ENCODE data around the gene TACSTD2.
"Not testable (repeated sequence)": the region's sequence is repeated elsewhere in the genome, so short reads cannot be mapped to it uniquely, and the experiment has no call there.

TACSTD2 gene, protein sequence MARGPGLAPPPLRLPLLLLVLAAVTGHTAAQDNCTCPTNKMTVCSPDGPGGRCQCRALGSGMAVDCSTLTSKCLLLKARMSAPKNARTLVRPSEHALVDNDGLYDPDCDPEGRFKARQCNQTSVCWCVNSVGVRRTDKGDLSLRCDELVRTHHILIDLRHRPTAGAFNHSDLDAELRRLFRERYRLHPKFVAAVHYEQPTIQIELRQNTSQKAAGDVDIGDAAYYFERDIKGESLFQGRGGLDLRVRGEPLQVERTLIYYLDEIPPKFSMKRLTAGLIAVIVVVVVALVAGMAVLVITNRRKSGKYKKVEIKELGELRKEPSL

DNA sequence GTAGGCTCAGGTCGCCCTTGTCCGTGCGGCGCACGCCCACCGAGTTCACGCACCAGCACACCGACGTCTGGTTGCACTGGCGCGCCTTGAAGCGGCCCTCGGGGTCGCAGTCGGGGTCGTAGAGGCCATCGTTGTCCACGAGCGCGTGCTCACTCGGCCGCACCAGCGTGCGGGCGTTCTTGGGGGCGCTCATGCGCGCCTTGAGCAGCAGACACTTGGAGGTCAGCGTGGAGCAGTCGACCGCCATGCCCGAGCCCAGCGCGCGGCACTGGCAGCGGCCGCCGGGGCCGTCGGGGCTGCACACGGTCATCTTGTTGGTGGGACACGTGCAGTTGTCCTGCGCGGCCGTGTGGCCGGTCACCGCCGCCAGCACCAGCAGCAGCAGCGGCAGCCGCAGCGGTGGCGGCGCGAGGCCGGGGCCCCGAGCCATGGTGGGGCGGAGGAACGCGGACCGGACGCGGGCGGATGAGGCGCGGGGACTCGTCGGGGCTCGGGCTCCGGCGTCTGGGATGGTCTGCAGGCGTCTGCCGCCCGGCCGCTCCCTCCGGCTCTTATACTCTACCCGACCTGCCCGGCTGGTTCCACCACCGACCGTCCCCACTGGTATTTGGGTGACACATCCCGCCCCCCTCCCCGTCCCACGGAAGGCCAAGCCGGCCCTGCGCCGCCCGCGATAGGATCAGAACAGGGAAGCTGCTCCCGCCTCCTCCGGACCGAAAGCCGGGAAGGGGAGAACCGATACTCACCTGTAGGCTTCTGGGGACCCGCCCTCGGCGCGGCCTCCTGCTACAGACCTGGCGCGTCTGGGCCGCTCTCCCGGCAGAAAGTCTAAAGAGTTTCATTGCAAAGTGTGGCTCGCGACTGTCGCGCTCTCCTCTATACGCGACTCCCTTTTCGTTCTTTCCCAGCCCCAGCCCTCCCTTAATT lies at the start of gene TACSTD2:
Gene TACSTD2, minus strand, starts transcription at position 526 of the 927 bp plus-strand sequence. Its CDS starts 96 bp downstream, at position 430.
- DNase-seq, result no peak

DNA sequence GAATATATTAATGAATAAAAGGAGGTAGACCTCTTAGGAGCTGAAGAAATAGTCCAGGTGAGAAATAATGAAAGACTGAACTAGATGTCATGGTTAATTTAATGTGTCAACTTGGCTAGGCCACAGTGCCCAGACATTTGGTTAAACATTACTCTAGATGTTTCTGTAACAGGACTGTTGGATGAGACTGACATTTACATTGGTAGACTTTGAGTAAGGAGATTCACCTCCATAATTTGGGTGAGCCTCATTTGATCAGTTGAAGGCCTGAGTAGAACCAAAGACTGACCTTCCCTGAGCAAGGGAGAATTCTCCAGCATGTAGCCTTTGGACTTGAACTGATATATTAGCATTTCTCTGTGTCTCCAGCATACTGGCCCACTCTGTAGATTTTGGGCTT lies 49.2 kb upstream of the TACSTD2 start:
- DNase-seq, result no peak

DNA sequence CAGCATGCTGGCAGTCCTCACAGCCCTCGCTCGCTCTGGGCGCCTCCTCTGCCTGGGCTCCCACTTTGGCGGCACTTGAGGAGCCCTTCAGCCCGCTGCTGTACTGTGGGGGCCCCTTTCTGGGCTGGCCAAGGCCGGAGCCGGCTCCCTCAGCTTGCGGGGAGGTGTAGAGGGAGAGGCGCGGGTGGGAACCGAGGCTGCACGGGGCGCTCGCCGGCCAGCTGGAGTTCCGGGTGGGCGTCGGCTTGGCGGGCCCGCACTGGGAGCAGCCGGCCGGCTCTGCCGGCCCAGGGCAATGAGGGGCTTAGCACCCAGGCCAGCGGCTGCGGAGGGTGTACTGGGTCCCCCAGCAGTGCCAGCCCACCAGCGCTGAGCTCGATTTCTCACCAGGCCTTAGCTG lies 46.2 kb upstream of the TACSTD2 start:
- not testable (repeated sequence) for DNase-seq

DNA sequence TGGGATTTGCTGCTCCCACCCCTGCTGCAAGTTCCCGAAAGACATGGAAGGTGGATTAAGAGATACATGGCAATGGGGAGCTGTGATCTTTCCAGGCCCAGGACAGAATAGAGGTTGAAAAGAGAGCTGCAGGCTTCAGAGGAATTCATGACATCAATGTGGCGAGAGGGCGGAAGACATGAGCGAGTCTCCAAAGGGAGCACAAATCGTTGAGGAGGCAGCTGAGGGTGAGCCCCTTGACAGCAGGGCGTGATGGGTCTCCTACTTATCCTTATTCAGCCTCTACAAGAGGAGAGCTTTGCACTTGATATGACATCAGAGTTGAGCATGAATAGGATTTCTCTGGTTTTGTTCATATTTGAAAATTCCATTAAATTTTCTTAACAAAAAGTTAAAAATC lies 45.5 kb upstream of the TACSTD2 start:
- DNase-seq, result no peak

DNA sequence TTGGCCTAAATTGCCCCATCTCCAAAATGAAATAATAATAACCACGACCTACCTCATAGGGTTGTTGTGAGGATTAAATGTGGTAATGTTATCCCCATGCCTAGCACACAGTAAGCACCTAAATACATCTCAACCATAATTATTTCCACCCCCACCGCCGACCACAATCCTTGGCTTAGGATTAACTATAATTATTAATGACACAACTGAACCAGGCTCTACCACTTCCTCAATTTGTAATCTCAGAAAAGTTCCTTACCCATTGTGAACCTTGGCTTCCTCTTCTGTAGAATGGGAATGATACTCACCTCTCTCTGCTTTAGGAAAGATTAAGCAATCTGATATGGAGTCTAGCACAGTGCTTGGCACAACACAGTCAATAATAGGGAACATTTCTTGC lies 44.3 kb upstream of the TACSTD2 start:
- no peak for DNase-seq

DNA sequence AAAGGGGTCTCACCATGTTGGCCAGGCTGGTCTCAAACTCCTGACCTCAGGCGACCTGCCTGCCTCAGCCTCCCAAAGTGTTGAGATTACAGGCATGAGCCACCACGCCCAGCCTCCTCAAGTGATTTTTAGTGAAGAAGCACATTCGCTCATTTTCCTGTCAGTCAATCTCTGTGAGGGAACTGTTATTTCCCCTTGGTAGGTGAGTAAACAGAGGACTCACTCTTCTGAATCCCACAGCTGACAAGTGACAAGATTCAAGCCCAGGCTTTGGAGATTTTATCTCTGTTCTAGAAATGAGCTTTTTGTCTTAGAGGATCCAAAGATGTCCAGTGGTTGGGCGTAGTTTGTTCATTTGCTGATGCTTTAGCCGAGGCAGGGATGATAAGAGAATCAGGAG lies 43.9 kb upstream of the TACSTD2 start:
- DNase-seq, result no peak

DNA sequence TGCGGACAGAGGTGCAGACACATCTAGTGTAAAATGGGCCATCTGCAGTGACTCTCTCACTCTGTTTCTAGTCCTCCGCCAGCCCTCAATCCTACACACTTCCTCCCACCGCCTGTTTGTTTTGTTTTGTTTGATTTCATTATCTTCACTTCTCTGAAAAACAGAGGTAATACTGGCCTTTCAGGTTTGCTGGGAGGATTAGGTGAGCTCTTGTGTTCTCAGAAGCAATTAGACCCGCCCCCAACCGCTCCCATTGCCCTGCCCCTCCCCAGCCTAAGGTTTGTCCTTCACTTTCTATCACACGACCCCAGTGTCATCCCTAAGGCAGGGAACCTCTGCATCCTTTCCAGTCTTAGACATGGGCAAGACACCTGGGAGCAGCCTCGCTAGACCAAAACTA lies 43.2 kb upstream of the TACSTD2 start:
- no peak for DNase-seq

DNA sequence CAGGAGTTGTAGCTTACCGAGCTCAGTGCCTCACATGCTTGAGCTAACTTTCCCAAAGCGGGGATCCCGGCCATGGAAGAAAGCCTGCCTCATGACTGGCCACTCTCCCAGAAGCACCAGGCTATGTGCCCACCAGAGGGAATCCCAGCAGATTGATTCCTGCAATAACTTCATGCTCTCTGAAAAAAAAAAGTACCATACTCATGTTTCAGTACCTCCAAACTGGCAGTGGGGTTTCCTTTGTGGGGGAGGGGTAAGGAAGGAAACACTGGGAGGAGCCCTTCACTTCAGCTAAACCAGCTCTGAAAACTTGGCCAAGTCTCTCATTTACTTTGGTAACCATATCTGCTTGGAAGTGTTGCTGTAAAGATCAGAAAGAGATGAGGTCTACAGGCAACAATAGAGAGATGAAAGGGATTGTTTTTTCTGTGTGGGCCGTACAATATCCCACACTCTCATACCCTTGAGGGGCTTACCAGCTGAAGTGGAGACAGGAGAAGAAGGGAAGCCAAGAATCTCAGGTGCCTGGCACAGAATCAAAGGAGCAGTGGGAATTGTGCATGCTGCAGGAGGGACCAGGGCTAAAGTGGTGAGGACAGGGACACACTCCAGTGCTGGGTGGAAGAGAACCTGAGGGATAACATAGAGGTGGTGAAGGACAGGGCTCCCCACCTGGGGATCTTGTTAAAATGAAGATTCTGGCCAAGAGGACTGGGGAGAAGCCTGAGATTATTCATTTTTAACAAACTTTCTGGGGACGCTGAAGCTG lies 42.4 kb upstream of the TACSTD2 start:
- no peak for DNase-seq

DNA sequence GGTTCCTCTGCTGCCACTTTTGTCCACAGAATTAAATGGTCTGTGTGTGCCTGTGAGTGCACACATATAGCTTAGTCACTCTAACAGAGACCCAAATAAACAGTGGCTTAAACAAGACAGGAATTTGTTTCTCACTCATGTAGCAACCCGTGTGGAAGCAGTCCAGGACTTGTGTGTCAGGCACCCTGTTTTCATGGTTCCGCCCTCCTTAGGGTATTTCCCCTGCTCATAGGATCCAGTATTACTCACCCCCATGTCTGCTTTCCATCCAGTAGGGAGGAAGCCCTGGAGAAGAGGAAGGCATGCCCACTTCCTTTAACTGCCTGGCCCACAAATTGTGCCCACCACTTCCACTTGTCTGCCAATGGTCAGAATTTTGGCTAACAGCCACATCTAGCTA lies 41.3 kb upstream of the TACSTD2 start:
- peak; percentile 82 for DNase-seq

DNA sequence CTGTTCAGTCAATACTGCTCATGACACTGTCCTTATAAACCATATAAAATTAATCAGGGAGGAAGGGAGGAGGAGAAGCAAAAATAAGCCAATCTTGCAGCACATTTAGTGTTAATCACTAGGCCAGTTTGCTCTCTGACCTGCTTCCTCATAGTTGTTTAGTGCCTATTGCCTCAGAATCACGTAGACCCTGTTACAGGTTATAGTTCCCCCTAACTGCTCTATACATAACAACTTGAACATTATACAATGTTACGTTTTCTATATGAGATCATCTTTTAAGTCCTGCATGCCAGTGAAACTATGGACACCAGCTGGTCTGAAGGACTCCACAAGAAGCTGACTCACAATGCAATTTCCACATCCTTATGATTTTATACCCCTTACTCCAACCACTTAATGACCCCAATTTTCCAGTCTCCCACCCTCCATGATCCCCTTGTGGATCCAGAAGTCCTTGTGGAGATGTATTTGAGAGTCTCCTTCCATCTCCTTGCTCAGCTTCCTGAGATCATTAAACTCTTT lies 34.9 kb upstream of the TACSTD2 start:
- DNase-seq, result no peak

DNA sequence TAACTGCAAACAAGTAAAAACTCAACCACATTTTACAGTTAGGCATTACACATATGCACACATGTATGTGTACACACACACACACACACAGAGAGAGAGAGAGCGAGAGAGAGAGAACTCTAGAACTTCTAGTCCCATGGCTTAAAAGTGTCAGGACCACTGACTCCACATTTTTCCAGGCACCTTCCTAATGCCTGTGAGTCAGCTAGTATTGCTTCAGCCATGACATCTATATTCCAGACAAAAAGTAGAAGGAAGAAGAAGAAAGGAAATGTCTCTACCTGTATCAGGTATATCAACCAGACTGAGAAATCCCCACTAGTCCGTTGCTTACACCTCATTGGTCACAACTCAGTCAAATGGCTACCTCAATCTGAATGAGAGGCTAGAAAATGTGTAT lies 31.9 kb upstream of the TACSTD2 start:
- no peak for DNase-seq

DNA sequence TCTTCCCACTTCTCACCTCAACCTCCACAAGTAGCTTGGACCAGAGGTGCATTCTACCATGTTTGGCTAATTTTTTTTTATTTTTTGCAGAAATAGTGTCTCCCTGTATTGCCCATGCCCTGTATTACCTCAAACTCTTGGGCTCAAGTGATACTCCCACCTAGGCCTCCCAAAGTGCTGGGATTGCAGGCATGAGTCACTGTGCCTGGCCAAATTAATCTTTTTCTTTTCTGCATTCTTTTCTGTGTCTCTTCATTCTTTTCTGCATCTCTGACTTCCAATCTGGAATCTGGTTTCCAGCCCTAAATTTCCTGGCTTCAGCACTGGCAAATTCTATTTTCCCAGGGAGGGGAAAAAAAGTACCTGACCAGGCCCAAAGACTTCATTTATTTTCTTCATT lies 31.2 kb upstream of the TACSTD2 start:
- peak; percentile 41 for DNase-seq

DNA sequence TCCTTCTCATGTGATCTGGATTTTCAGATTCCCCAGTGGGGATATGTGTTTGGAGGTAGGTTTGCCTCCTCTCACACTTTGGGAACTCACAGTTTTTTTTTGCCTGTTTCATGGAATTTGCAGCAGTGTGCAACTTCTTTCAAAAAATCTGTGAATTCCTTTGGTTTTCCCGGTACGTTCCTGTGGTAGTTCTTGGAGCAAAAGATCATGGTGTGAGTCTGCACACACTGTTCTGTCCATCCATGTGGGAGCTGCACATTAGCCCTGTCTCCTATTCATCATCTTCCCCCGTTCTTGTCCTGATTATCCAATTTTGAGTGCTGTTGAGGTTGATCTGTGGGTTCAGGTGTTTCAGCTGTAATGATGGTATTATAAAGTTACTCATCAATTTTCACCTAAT lies 30.3 kb upstream of the TACSTD2 start:
- DNase-seq, result no peak

DNA sequence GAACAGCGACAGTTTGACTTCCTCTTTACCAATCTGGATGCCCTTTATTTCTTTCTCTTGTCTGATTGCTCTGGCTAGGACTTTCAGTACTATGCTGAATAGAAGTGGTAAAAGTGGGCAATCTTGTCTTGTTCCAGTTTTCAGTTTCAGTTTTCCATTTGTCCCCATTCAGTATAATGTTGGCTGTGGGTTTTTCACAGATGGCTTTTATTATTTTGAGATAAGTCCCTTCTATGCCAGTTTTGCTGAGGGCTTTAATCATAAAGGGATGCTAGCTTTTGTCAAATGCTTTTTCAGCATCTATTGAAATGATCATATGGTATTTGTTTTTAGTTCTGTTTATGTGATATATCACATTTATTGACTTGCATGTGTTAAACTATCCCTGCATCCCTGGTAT lies 24.9 kb upstream of the TACSTD2 start:
- not testable (repeated sequence) for DNase-seq

DNA sequence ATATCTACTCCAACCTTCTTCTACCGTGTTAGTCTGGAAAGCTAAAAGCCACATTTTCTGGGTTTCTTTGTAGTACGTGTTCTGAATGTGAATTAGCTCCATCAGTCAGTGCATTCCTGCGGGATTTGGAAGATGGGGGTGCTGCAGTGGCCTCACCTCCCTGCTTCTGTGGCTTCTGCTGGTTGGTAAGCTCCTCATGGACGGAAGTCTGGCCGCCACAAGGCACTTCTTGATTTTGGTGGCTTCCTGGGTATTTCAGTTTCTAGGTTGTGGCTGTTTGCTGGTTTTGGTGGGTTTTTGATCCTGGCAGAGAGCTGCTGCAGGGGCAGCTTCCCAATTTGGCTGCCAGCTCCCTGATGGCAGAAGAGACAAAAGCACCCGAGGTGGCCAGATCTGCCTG lies 20.9 kb upstream of the TACSTD2 start:
- DNase-seq, result no peak

DNA sequence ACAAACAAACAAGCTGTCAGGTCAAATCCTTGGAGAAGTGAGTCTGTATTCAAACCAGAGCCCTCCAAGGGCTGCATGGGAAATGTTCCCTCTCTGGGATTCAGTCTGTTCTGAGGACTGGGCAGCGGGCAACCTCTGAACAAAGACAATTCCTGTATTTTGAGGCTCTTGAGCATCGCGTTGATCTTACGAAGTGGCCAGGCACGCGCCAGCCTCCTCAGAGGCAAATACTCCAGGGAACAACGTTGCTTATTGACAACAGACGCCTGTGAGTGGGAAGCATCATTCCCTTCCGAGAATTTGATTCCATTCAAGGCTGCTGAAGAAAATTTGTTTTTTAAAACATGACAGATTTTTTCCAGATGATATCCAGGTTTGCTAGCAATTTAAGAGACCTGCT lies 20.0 kb upstream of the TACSTD2 start:
- no peak for DNase-seq

DNA sequence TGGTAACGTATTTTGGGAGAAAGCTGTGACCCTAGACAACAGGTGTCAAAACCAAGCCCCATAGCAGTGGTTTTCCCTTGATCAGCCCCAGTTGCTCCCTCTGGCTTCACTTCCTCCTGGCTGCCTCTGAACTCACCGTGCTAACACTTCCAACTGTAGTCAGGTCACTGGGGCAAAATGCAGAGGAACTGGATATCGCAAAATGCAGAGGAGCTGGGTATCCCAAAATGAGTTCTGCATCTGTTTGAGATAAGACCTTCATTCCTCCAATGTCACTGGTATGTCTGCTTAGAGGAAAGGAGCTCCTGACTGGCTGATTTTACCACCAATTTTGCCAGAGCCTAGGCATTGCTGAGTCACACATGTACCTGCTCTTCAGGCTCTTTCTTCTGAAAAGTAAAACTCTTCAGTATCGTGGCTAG lies 19.6 kb upstream of the TACSTD2 start:
- DNase-seq, result no peak

DNA sequence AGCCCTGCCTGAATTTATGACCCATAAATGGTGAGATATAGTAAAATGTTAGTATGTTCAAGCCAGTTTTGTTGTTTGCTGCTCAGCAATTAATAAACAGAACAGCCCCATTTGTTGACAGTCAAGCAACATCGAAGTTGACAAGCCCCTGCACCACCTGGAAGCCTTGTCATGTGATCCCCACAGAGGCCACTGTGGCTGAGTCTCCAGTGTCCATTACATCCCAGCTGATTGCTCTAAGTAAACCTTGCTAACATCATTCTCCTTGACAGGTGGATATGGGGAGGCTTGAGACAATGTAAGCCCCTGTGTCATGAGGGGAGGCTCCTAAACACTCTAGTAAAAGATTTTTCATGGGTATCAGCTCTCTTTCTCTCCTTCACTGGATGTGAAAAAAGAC lies 17.5 kb upstream of the TACSTD2 start:
- DNase-seq, result no peak

DNA sequence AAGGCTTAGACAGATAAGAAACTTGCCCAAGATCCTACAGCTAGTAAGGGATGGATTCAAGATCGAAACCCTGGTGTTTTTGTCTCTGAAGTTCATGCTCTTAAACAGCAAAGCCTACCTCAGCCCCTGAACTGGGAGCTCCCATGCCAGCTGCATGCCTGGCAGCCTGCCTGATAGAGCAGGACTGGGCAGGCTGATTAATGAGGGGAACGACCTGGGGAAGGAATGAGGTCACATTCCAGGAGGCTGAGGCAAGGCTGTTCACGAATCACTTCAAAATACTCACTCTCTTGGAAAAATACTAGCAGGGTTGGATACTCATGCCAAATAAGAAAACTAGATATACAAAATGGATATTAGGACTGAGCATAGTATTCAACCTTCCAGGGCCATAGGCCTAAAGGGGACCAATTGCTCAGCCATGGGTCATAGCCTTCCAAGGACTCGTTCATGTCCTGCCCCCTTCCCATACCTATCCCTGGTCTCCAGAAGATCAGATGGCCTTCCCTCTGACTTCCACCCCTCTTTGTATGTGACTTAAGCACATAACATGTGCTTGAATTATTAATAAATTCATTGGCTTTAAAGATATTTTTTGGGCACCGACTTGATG lies 15.6 kb upstream of the TACSTD2 start:
- DNase-seq, result peak; percentile 95

DNA sequence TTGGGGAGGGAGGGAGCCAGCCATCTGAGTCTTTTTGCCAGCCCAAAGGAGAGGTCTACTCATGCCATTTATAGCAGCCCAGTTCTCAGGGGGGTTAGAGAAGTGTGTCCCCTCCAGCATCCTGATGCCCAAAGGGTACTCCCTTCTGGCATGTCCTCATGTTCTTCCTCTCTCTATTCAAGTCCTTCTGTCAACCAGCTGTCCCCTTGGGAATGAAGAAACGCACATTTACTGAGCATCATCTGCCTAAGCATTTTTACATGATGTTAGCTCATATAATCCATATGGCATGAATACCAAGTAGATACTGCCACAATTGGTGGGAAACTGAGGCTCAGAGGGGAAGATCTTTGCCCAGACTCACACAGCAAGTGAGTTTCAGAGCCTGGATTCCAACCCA lies 14.8 kb upstream of the TACSTD2 start:
- DNase-seq, result no peak

DNA sequence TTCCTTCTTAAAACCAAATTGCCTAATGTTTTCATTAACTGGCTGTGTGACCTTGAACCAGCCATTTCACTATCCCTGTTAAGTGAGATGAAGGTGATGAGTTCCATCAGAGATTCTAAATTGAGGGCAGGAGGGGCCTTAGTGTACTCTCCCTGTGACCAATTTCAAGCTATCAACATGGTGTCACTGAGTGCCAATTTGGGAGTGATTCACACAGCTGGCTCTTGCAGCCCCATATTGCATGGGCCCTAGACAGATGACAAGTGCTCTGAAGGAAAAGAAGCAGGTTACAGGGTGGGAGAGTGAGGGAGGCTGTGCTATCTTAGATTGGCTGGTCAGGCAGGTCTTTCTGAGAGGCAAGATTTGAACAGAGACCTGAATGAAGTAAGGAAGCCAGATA lies 13.0 kb upstream of the TACSTD2 start:
- no peak for DNase-seq

DNA sequence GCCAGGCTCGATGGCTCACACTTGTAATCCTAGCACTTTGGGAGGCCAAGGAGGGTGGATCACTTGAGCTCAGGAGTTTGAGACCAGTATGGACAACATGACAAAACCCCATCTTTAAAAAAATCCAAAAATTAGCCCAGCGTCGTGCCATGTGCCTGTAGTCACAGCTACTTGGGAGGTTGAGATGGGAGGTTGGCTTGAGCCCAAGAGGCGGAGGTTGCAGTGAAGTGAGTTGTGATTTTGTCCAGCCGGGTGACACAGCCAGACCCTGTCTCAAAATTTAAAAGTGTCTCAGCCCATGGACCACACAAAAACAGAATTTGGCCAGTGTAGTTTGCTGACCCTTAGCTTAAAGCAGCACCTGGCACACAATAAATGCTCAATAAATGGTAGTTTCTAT lies 11.3 kb upstream of the TACSTD2 start:
- no peak for DNase-seq

DNA sequence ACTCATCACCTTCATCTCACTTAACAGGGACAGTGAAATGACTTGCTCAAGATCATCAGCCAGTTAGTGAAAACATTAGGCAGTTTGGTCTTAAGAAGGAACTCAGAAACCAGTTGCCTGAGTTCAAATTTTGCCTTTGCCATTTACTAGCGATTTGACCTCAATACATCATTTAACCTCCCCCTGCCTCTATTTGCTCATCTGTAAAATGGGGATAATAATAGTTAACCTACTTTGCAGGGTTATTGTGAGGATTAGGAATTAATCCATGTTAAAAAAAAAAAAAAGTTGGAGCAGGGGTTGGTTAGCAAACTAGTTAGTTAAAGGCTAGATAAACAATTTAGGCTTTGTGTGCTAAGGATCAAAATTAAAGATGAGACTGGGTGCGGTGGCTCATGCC lies 10.6 kb upstream of the TACSTD2 start:
- DNase-seq, result no peak

Data from kidney glomerular epithelial cell (primary cell).